GM04503 (cell line): ENCODE data around the gene NFASC.

Experiments
- DNase-seq: peaks from one replicate; pipeline ENCODE4 v3.0.0-alpha.2; 2012; ENCODE audit warnings: low read depth

NFASC gene

DNA sequence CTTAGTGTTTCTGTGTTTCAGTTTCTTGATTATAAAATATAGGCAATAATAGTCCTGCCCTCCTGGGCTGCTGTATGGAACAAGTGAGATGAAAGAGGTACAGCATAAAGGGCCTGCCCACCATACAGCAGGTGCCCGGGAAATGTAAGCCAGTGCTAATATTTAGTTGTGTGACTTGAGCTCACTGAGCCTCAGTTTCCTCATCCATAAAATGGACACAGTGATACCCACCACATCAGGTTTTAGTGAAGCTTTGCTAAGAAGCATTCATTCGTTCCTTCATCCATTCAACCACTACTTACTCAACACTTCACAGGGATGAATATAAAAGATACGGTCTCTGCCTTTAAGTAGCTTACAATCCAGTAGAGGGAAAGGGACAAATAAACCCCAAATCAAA is 192.2 kb downstream of the NFASC start:
- no peak for DNase-seq

DNA sequence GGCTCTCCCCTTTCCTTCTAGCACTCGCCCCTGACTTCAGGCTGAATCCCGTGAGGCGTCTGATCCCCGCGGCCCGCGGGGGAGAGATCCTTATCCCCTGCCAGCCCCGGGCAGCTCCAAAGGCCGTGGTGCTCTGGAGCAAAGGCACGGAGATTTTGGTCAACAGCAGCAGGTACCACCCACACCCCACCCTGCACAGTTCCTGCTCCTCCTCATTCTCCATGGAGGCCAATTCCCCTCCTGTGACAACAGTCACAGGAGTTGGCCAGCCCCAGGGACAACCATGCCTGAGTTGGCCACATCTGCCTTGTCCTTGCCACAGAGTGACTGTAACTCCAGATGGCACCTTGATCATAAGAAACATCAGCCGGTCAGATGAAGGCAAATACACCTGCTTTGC is 193.6 kb downstream of the NFASC start:
- DNase-seq: no peak

DNA sequence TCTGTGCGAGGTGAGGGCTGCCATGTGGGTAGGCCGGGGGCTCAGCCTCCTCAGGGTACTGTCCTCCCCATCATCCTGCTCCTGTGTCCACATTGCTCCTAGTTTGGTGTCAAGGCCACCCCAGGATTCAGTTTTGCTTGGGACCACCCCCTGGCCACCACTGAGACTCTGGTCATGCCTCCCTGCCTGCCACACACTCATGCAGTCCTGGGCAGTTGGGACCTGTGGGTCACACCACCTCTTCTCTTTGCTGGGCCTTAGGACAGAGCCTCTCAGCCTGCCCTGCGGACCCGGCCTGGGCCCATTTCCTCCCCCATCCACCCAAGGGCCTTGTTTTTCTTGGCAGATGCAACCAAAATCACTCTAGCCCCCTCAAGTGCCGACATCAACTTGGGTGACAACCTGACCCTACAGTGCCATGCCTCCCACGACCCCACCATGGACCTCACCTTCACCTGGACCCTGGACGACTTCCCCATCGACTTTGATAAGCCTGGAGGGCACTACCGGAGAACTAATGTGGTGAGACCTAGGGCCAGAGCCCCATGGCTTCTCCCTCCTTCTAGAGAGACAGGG is 194.2 kb downstream of the NFASC start:
- DNase-seq: no peak

DNA sequence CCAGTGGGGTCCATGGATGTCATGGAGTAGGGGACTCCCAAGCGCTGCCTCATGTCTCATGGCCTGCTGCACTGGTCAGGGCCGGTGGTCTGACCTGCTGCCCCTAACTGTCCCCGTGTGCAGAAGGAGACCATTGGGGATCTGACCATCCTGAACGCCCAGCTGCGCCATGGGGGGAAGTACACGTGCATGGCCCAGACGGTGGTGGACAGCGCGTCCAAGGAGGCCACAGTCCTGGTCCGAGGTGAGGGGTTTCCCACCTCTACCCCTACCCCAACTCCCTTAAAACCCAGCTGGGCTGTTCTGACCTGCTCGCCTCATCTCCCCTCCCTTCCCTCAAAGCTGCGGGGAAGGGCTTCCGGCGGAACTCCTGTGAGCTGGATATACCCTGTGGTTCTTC is 195.0 kb downstream of the NFASC start:
- DNase-seq: no peak

DNA sequence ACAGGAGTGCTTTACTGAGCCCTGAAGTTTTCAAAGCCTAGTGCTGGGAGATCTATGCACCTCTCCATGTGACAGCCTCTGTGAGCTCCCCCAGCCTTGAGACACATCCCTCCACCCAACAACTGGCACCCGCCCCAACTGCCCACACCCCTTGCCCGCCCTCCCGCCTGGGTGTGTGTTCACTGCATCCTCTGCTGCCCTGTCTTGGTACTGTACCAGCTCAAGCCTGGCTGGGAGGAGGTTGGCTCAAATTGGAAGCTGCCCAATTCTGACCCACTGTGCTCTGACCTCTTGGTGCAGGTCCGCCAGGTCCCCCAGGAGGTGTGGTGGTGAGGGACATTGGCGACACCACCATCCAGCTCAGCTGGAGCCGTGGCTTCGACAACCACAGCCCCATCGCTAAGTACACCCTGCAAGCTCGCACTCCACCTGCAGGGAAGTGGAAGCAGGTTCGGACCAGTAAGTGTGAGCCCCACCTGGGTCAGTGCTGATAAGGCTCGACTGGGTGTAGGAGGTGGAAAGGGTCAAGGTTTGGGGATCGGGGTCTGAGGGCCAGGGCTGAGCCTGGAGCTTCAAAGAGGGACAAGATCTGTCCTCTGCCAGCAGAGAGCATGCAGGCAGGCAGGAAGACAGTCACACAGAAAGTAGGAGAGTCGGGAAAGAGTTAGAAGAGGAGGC is 195.6 kb downstream of the NFASC start:
- no peak for DNase-seq

DNA sequence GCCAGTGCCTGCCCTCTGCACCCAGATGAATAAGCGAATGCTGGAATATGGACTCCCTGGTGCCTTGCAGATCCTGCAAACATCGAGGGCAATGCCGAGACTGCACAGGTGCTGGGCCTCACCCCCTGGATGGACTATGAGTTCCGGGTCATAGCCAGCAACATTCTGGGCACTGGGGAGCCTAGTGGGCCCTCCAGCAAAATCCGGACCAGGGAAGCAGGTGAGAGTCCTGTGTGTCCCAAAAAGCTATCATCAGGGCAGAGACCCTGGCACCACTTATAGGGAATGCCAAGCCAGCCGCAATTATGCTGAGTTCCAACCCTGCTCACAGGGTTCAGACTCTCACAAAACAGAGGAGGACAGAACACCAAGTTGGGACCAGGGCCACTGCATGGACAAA is 196.4 kb downstream of the NFASC start:
- no peak for DNase-seq

DNA sequence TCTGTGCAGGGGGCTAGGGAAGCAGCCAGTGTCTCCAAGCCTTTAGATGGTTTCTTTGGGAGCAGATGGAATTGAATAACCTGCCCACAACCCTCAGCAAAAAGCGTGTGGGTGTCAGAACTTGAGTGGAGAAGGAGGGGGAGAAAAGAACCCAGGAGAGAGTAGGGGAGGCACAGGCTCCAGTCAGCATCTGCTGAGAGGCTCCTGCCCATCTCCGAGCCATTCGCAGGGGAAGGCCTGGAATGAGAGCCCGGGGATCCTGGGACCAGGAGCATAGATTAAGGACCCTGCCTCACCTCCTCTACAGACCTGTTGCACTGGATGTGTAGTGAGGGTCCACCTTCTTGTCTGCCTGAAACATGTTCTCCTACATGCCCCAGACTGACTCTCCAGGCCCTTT is 197.3 kb downstream of the NFASC start:
- no peak for DNase-seq

DNA sequence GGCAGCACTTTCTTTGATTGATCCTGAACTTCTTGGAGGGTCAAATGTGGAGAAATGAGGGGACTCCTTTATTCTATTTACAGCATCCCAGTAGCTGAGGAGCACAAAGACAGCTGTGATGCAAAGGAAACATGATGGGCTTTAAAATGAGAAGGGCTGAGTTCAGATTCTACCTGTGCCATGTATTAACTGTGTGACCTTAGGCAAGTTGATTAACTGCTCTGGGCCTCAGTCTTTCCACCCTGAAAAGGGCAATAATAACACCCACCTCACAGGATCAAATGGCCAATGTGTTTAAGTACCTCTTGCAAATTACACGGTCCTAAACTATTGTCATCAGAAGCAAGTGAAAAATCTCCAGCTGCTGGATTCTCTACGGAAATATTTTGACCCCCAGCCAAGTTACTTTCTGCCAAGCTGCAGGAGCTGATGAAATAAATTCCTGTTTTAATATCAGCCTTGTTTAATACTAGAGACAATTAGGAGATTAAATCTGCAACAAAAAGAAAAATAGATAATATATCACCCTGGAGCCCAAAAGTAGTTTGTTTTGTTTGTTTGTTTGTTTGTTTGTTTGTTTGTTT is 197.9 kb downstream of the NFASC start:
- DNase-seq: no peak

DNA sequence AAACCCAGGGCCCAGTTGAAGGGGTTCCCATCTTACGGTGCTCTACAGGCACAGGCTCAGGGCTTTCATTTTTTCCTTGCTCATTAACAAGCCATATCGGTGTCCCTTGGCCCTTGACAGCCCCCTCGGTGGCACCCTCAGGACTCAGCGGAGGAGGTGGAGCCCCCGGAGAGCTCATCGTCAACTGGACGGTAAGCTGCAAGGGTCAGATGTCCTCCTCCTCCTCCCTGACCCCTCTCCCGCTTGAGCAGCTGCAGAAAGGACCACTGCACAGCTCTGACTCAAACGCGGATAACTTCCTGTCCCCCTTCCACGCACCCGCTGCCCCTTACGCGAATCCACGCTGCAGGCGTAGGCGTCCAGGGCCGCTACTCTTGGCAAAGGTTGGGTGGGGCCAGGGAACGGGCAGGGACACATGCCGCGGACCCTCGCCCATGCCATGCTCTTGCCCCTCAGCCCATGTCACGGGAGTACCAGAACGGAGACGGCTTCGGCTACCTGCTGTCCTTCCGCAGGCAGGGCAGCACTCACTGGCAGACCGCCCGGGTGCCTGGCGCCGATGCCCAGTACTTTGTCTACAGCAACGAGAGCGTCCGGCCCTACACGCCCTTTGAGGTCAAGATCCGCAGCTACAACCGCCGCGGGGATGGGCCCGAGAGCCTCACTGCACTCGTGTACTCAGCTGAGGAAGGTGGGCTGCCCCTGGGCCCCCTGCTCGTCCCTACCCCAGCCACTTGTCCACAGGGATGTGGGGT is 198.9 kb downstream of the NFASC start:
- no peak for DNase-seq

DNA sequence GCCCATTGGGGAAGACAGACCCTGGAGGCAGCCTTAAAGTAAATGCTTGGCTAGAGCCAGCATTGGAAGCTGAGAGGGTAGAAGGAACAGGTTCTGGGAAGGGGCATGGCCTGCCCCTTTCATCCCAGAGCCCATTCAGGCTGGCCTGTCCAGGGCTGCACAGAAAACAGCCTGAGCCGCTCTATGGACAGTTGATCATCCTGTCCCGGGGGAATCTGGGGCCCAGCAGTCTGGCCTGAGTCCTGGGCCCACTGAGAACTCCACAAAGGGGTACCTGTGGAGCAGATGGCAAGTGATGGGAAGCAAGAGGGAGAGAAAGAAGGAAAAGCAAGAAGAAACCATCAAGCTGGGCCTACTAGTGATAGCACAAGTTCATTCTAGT is 200.4 kb downstream of the NFASC start:
- no peak for DNase-seq

DNA sequence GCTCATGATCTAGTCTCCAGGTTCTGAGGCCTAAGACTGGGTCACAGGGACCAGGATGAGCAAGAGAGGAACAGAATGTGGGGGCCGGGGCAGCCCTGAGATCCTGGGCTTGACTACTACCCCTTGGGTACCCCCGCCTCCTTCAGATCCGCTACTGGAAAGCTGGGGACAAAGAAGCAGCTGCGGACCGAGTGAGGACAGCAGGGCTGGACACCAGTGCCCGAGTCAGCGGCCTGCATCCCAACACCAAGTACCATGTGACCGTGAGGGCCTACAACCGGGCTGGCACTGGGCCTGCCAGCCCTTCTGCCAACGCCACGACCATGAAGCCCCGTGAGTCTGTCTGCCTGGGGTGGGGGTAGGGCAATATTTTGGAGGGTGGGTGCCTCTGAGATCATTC is 201.1 kb downstream of the NFASC start:
- no peak for DNase-seq

DNA sequence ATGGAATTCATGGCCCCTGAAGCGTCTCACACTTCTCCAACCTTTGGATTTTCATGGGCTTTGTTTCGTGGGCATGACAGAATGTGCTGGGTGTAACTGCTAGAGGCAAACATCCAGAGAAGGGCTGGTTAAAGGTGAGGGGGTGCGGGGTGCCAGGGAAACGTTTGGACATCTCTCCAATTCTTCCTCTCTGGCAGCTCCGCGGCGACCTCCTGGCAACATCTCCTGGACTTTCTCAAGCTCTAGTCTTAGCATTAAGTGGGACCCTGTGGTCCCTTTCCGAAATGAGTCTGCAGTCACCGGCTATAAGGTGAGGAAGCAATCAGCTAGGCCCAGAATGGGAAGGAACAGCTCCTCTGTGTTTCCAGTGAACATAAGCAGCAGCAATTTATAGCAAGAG is 201.6 kb downstream of the NFASC start:
- no peak for DNase-seq
